GM18505 (cell line): ENCODE data around the gene BTBD9.

Source experiments
- ATAC-seq: cut with Tn5 transposase; IDR thresholded peaks from one replicate; pipeline ENCODE4 v1.9.1; 2021; ENCODE audit not compliant: unreplicated experiment
- POLR2A ChIP-seq: IDR thresholded peaks from 4 replicates; pipeline ENCODE4 v1.6.1; 2011; ENCODE audit warnings: borderline replicate concordance; ENCODE audit not compliant: insufficient read depth, insufficient read length; ENCODE audit errors: extremely low read depth

Gene BTBD9

DNA sequence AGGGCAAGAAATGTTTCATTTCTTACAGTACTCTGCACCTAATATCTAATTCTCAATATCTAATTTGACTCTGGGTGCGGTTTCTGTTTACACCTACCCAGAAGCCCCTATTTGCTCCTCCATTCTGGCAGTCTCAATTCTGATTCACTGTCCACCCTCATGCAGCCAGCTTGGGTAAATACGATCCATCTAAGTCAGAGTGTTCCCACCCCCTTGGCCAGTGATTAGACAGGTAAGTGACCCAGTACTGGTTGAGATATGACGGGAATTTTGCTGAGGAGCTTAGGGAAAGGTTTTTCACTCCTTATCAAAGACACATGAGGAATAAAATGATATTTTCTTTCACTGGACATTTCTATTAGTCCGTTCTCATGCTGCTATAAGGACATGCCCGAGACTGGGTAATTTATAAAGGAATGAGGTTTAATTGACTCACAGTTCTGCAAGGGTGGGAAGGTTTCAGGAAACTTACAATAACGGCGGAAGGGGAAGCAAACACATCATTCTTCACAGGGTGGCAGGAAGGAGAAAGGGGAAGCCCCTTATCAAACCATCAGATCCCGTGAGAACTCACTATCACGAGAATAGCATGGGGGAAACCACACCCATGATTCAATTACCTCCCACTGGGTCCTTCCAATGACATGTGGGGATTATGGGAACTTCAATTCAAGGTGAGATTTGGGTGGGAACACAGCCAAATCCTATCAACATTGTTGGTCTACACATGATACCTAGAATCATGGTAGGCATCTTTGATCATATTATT is 33.9 kb upstream of the BTBD9 start:
- TF ChIP-seq POLR2A: no peak
- no peak for ATAC-seq

DNA sequence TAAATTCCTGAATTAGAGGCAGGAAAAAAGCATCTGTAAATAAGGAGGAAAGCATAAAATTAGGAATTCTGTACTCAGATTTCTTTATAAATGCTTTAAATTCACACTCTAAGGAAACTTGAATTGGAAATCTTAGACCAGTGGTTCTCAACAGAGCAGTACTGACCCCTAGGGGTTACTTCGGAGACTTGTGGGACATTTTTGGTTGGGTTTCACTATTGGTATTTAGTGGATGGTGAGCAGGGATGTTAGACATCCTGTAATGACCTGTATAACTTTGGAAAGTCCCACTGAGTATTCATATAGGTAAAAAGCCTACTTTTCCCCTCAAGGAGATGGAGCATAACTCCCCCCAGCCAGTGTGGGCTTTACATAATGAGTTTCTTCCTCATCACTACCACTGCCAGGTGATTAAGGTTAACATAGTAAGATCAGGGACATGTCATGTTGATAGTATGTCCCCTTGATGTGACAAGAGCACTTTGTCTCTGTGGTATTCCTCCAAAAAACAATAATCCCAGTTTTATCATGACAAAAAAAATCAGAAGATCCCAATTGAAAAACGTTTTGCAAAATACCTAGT is 32.2 kb upstream of the BTBD9 start:
- ATAC-seq: peak; percentile 79
- TF ChIP-seq POLR2A: no peak

DNA sequence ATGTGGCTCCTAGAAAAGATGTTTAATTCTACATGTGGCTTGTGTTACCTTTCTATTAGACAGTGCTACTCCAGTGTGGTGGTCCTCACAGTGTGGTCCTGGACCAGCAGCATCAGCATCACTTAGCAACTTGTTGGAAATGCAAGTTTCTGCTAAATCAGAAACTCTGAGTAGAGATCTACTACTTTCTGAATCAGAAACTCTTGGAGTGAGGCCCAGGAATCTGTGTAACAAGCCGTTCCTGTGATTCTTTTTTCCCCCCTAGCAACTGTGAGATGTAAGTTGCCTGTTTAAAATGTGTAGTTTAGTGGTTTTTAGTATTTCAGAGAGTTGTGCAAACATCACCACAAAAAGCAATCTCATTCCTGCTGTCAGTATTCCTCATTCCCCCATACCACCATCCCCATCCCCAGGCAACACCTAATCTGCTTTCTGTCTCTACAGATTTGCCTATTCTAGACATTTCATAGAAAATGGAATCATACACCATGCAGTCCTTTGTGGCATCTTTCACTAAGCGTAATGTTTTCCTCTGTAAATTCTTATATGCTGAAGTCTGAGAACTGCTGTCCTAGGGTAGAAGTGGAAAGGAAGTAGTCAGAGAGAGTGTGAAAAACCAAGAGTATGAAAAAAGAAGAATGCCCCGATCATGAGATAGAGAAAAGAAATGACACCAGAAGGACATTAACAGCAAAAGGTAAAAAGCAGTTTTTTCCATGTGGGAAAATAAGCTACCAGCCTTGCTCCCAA is 18.9 kb upstream of the BTBD9 start:
- TF ChIP-seq POLR2A: no peak

DNA sequence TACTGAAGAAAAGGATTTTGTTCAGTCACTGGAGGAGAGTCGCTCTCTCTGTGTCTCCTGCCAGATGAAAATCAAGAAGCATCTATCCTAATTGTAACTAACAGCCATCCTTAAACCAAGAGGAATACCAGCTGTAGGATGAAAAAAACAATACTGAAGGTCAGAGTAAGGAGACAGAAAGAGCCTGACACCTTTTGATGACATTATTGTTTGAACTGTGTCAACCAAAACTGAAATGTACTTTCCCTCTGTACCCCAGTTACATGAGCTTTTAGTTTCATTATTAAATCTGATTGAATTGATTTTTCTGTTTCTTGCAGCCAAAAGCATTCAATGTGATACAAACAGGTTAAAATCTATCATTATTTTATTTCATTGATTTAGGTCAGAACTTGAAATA is 17.2 kb upstream of the BTBD9 start:
- TF ChIP-seq POLR2A: no peak
- ATAC-seq: no peak

More for the DNA sequence above, 18.9 kb upstream of the BTBD9 start:
- ATAC-seq: no peak

DNA sequence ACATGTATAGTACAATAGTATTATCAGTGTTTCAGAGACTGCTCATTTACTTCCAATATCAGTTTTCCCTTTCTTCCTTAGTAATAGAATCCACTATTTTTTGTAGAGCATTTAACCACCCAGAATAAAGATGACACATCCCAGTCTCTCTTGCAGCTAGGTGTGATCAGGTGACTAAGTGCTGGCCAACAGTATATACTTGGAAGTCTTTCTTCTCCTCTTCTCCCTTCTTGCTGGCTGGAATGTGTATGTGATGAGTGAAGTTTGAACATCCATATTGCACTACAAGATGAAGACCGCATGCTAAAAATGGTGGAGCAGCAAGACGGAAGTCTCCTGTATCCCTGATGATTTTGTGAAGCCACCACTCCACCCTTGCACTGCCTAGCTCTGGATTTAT is 14.5 kb upstream of the BTBD9 start:
- no peak for TF ChIP-seq POLR2A
- ATAC-seq: no peak

DNA sequence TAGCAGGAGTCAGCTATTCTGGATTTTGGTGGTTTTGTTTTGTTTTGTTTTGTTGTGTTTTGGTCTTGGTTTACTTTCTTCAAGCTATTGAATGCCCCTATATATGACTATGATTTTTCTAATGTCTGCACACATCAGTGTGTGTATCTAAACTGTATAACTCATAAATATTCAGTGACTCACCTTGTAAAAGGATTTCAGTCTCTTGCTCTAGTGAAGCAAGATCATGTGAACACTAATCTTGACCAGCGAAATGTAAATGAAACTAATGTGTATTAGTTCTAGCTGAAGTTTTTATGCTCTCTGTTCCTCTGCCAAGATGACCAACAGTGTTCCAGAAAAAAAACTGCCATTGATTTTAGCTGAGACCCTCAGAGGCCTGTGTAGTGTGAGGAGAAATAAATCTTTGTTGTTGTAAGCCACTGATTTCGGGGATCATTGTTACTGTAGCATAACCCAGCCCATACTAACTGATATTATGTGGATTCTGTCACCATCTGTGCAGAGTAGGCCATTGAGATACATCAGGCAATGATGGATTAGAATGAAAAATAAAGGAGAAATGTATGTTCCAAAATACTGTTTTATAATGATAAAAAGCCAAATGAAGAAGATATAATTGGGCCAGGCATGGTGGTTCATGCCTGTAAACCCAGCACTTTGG is 11.5 kb upstream of the BTBD9 start:
- no peak for ATAC-seq
- no peak for TF ChIP-seq POLR2A

DNA sequence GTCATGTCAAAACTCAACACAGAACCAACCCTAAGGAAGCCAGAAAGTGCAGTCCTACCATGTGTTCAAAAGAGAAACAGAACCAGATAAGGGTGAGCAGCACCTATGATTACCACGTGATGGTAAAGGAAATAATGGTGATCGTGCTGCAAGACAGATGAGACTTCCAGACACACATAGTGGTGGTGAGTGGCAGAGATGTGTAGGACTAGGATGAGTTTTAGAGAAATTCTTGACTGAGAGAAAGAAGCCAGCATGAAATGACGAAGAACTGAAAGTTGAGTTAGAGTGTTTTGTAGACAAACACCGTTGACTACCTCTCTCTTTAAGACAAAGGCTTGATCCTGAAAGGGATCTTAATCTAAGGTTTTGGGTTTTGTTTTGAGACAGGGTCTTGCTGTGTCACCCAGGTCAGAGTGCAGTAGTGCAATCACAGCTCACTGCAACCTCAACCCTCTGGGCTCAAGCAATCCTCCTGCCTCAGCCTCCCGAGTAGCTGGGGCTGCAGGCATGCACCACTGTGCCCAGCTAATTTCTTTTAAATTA is 10.6 kb upstream of the BTBD9 start:
- no peak for ATAC-seq
- no peak for TF ChIP-seq POLR2A

DNA sequence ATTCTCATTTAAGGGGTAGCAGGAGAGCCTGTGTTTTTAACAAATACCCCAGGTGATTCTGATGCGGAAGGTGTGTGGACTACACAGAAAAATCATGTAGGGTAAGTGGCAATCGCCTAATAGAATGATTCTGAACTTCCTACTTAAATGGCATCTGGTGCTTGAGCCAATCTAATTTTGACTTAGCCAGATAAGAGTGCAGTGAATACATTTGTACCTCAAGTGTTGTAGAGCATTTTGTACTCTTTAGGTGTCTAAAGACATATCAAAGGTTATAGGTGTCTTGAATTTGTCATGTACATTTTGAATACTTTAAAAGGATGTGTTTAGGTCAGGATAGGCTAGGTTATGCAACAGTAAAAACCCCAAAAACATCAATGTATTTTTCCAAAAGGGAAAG is 10.0 kb upstream of the BTBD9 start:
- TF ChIP-seq POLR2A: no peak

DNA sequence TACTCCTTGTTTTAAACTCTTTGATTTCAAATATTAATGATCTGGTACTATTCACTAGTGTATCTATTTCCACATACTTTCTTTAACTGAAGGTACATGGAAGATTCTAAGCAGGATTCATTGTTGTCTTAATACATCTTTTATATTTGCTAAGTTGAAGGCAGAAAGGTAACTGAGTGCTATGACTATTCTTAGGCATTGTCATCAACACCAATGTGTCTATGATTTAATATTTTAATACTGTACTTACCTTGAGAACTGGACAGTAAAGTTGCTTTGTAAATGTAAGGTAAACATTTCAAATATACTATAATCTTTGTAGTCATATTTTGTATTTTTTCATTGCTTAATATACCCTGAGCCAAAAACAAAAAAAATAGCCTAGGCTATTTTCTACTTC is 8.9 kb upstream of the BTBD9 start:
- ATAC-seq: no peak
- TF ChIP-seq POLR2A: no peak

More for the DNA sequence above, 10.0 kb upstream of the BTBD9 start:
- no peak for ATAC-seq

DNA sequence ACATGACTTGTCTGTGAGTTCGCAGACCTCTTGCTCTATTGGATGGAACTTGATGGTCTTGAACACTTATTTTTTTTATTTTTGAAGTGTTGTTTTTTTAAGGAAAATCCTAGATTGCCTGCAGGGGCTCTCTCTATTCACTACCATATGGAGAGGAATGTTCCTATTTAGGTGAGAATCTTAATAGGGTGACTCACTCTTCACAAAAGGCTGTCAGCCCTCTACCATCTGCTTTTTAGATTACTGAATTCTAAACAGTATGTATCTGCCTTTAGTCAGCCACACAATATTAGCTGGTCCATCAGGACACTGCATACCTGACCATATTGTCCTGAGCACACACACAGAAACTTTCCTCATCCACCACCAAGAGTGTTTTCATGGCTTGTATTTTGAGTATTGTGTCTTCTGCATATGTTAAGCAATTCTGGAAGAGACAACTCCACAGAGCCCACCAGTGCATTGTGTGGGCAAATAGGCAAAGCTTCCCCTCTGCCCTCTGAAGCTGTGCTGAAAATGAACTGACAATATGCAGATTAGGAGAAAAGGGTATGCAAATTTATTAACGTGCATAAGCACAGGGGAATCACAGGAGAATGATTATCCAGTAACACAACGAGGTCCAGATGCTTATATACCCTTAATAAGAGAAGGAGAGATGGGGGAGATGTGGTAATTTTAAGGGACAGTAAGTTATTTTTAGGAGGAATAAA is 6.6 kb upstream of the BTBD9 start:
- no peak for TF ChIP-seq POLR2A

DNA sequence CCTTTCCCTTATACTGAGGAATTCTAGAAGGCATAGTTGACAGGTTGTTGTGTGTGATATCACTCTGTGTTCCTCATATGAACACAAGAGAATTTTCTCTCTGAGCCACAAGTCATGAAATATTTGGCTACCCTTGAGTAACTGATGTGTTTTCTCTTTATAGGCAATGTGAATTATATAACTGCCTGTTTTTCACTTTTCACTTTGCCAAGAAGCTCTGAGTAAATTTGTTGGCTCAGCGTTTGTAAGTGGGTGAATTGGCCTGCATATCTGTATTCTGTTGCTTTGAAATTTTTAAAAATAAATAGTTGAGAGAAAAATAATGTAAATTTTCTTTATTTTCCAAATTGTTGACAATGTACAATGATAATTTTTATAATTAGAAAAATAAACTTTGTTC is 5.2 kb upstream of the BTBD9 start:
- TF ChIP-seq POLR2A: no peak
- ATAC-seq: no peak

More for the DNA sequence above, 6.6 kb upstream of the BTBD9 start:
- no peak for ATAC-seq

DNA sequence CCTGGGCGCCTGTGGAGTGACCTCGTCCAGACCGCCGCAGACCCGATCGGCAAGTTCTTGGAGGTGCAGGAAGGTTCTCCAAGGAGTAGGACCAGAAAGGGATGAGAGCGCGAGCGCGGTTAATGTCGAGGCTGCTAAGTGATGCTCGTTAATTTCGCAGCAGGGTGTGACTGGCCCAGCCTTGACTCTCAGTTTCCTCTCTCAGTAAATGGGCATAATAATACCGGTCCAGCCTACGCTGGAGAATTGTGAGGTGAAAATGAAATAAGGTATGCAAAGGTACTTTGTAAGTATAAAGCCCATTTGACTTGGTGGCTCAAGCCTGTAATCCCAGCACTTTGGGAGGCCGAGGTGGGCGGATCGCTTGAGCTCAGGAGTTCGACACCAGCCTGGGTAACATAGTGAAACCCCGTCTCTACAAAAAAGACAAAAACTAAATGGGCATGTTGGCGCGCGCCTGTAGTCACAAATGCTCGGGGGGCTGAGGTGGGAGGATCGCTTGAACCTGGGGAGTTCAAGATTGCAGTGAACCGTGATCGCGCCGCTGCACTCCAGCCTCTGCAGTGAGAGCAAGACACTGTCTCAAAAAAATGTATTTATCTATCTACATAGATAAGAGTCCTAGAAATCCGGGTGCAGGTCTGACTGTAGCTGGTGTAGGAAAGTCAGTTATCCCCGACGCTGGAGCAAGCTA is 634 bp upstream of the BTBD9 start:
- no peak for ATAC-seq
- no peak for TF ChIP-seq POLR2A
